HS-27A (cell line): ENCODE data around the gene FAM234B.
"Not testable (repeated sequence)": the region's sequence is repeated elsewhere in the genome, so short reads cannot be mapped to it uniquely, and the experiment has no call there.

Experiments used
- DNase-seq: peaks from one replicate; pipeline ENCODE4 v3.0.0-alpha.2; 2012; ENCODE audit warnings: low read depth, missing footprints

Gene FAM234B

GRCh38 chr12:13061377-13061776 is 17.2 kb downstream of the FAM234B start:
- DNase-seq = no peak

DNA sequence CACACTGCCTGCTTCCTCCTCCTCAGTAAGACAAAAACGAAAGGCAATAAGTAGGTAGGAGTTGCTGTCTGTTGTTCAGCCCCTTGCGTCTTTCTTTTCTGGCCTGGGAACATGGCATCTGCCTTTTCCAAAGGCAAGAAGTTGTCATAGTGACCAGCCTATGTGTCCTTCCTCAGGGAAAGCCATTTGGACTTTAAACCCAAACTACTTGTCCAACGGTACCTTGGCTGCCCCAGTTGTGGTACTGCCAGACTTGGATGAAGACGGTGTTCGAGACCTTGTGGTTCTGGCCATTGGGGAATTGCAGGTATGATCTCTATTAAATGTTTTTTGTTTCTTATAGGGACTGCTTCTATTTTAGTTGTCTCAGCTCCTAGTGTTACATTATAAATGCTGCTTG is 18.5 kb downstream of the FAM234B start:
- DNase-seq = no peak

GRCh38 chr12:13066014-13066413 is 21.8 kb downstream of the FAM234B start:
- DNase-seq = no peak

DNA sequence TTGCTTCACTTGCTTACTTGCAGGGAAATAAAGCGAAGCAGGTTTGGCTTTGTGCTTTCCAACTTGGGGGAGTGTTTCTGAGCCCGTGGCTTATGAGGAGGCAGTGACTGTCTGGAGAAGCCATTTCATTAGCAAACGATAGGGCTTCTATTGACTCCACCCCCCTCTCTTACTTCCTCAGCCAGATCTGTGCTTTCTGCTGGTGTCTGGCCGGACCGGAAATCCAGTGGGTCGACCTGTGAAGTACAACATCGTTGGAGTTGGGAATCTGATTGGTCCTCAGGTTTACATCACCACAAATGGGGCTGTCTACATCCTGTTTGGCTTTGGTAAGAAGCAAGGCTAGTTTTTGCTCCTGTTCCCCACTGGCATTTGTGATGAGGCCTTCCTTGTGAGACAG is 22.3 kb downstream of the FAM234B start:
- no peak for DNase-seq

DNA sequence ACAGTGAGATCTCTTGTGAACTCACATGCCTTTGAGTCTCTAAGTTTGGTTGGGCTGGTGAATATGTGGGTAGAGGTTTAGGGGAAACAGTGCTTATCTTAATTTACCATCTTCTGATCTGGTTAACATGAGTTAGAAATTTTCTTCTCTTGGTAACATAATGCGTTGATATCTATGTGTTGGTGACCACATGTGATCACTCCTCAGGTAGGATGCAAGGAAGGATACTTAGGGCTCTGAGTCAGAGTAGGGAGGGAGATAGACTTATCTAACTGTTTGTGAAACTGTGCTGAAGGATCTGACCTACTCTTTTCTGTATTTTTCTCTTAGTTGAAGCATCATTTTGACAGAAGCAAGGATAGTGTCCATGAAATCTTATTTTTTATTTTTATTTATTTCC is 23.1 kb downstream of the FAM234B start:
- DNase-seq = no peak

- no peak for DNase-seq
Measured at GRCh38 chr12:13069380-13069779, 25.2 kb downstream of the FAM234B start.

DNA sequence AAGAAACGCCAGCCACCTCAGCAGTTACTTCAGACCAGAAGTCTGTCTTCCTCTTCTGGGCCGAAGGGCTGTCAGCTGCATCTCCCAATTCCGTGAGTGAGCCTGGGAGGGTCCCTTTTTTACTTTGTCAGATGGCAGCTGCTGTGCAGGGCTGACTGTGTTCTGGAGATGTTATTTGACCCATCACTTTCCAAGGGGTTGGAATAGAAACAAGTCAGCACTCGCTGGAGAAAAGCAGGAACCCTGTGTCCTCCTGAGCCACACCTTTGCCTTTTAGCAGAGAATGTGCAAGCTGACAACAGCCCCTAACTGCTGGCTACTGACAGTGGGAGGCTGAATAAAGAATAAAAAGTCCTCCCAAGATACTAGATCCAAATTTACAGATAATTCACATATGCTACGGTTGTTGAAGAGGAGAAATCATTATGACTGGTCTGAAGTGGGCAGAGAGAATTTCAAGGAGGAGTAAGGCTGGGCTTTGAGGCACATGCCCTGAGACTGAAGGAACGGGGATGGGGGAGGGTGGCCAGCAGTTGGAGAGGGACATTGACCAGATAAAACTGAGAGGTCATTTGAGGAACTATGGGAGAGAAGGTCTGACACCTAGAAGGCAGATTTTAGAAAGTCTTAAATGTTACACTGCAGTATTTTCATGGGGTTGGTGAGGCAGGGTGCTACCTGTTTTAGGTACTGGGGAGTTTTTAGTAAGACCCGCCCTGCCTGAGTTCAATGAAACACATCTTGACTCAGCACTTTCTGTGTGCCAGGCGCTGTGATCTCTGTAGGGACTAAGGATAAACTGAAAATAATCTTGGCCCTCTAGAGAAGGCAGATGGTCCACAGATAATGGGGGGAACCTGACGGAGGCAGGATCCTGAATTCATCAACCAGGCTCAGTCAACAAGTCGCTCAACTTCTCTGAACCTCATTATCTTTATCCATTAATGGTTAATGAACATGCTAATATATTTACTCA is 27.4 kb downstream of the FAM234B start:
- DNase-seq = no peak

DNA sequence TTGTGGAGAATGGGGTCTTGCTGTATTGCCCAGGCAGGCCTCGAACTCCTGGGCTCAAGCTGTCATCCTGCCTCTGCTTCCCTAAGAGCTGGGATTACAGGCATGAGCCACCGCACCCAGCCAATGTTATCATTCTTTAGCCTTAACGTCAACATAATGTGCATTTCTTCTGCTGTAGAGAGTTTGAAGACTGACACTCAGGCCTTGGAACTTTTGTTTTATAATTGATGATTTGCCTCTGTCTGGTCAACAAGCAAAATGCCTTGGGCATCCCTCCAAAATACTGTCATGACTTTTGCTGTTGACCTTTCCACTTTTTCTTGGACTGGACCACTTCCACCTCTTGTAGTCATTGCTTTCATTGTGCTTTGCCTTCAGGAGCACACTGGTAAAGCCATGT is 29.0 kb downstream of the FAM234B start:
- DNase-seq = no peak

DNA sequence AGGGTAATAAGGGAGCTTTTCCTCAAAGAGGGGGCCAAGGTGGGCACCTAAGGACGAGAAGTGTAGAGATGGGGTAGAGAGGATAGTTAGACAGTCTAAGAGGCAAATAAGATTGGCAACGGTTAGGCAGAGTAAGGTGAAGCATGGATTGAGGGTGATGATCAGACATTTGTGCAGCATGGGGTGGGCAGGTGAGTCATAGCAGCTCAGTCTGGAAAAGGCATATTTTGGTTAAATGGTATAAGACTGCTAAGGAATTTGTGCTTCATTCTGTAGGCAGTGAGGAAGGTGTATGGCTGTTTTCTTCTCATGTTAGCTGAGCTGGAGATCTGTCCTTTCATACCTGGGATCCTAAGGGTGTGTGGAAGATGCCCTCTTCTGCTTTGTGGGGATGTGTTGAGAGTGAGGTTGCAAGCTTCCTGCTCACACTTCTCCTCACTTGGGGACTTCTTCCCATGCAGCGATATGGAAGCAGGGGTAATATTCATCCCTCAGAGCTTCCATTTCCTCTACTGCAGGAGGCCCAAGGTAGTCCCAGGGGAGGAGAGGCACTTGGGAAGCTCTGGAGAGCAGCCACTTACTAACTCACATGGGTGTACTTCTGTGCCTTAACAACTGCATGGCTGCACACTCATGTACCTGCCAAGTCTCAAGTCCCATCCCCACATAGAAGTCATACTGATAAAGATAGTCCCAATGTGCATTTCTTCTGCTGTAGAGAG is 30.4 kb downstream of the FAM234B start:
- no peak for DNase-seq

DNA sequence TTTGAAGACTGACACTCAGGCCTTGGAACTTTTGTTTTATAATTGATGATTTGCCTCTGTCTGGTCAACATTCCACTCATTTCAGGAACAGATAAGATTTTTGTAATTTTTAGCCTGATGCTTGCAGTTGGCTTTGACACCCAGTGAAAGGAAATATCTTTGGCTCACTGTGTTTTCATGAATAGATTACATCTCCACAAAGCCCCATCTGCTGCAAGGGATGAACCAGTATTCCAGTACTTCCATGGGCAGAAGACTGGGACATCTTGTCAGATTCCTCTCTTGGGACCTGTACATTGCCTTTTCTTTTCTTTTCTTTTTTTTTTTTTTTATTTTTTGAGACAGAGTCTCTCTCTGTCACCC is 30.9 kb downstream of the FAM234B start:
- DNase-seq = no peak

DNA sequence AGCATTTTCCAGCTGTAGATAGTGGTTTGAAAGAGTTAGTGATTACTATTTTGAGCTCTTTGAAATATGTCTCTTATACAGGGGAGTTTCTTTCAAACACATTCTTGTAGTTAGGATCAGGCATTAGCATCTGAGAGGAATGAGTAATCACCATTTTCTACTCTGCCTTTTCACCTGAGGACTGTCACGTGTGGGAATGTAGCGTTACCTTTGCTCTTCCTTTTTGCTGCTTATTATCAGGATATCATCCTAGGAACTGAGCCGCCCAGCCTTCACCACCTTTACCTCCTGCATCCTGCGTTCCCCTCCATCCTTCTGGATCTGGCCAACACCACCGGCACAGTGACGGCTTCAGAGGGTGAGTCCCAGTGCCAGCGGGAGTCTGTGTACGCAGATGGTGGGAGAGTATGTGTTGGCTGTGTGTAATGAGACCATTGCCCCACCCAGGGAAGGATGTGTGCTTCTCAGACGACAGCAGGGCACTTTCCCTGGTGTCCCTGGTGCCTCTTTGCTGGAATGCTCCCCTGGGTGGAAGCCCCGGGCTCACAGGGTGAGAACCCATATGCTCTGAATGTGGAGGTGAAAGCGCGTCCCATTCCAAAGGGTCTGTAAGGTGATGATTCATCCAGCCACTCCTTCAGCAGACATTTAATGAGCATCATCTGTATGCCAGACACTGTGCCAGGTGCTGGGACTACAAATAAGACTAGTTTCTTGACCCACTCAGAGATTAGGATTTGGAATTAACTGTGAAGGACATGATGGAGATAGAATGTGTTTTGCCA is 31.8 kb downstream of the FAM234B start:
- DNase-seq = no peak

- no peak for DNase-seq
Measured at GRCh38 chr12:13079440-13079906, 35.3 kb downstream of the FAM234B start.

DNA sequence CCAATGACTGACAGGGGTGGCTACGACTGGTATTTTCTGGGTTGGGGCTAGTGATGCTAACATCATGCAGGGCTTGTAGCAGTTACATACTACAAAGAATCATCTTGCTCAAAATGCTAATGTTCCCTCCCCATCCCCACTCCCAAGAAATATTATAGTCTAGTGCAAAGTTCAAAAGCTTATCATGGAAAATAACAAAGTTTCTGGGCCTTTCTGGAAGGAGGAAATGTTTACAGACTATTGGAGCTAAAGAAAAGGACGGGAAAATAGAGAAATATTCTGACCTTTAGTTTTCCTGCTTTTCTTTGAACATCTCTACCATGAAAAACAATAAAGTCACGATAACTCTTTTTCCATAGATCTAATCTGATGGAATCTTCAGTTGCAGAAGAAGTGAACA is 36.1 kb downstream of the FAM234B start:
- no peak for DNase-seq

DNA sequence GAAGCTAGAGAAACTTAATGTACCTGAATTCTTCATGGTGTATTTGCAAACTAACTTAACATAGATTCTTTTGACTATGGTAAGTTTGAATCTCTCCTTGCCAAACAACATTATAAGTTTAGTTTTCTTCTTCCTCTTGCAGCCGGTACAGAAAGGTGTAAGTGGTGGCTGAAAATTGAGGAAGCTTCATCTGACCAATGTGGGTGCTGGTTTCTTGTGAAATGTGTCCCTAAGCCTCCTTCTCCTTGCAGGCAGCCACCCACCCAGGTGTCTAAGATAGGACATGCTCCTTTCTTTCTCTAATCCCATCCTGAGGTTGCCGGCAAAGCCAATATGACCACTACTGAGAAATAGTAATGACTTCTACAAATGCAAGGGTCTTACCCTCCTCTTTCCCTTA is 38.7 kb downstream of the FAM234B start:
- no peak for DNase-seq

DNA sequence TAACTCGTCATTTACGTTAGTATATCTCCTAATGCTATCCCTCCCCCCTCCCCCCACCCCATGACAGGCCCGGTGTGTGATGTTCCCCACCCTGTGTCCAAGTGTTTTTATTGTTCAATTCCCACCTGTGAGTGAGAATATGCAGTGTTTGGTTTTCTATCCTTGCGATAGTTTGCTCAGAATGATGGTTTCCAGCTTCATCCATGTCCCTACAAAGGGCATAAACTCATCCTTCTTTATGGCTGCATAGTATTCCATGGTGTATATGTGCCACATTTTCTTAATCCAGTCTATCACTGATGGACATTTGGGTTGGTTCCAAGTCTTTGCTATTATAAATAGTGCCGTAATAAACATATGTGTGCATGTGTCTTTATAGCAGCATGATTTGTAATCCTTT is 39.5 kb downstream of the FAM234B start:
- not testable (repeated sequence) for DNase-seq

- DNase-seq = no peak
Measured at GRCh38 chr12:13084898-13085640, 40.9 kb downstream of the FAM234B start.

DNA sequence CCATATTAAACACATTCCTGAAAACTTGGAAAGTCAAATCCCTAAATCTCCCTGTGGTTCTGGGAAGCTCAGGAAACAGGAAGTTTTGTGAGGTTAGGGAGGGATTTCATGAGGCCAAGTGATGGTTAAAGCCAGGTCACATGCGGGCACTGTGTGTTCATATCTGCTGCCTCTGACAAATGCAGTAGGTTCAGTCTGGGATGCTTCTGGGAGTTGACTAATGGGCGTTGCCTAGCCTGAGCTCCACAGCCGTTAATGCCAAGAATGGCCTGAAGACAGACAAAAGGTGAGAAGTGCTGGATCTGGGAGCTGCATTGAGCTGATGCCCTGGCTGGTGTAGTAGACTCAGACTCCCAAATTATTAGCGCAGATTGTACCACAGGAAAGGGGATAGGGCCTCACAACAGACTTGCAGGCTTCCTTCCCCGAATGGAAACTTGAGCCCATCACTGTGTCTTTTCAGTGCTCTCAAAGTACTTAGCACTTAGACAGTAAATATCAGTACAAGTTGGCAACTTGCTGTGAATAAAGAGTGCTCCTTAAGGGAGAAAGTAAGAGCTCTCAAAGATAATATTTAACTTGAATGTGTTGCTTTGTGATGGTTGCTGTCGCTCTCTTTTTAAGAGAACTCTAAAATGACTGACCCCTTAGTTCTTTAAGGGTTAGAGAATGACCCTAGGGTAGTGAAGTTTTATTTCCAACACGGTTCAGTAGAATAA is 41.9 kb downstream of the FAM234B start:
- no peak for DNase-seq

DNA sequence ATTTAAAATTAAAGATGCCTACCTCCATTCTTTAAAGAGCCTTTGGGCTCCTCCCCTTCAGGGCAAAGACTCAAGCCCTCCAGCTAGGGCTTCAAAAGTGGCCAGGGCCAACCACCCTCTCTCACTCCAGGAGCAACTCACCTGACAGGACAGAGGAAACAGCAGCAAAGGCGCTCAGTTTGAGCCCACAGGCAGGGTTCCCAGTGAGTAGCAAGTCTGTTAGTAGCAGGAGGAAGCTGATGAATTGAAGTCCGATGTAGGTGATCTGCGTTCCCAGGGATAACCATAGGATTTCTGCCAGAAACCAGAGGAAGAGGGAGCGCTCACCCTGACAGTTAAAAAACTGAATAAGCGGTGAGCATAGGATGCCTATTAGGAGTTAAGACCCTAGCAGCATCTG is 43.6 kb downstream of the FAM234B start:
- no peak for DNase-seq

- DNase-seq = no peak
Measured at GRCh38 chr12:13088496-13088895, 44.3 kb downstream of the FAM234B start.

DNA sequence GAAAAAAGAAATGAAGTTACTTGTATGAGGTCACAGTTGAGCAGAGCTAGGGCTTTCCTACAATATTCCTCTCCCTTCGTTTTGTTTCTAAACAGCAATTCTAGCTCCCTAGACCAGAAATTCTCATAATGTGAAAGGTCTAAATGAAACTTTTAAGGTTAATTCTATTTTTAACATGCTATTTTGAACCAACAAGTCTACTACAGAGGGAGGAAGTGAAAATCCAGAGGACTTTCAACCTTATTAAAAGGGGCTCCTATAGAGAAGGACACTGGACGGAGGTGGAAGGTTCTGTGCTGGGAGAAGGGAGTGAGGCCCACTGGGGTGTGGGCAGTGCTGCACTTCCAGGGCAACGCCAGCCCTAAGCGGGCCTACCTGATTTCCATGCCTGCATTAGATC is 45.9 kb downstream of the FAM234B start:
- no peak for DNase-seq

- no peak for DNase-seq
Measured at GRCh38 chr12:13091832-13092231, 47.7 kb downstream of the FAM234B start.
